ENCODE measurements around the gene PKIG.
"Not testable (repeated sequence)": the region's sequence is repeated elsewhere in the genome, so short reads cannot be mapped to it uniquely, and the experiment has no call there.

Gene PKIG

GRCh38 chr20:44651684-44652423 lies 69.5 kb downstream of the PKIG start, which contains the start of gene ADA:
Gene ADA (minus strand): TSS chr20:44651699. CDS start chr20:44651607, 92 bp downstream.
- no peaks in the 10 kb centered on the region for H3K9me3 ChIP-seq
- H3K36me3 ChIP-seq = no peaks in the 10 kb centered on the region
- DNase-seq = peak; percentile 62 to 80
- peaks cover 0 to 16% (median 13%) of the 10 kb centered on the region in 4 donors for H3K4me1 ChIP-seq
- H3K4me3 ChIP-seq = peak within 1 kb of the TSS; percentile 74 to 95
- intact Hi-C loops (cut with DNase I; ENCODE audit: low total_unique reads) = no loop called here
- no peak for TF ChIP-seq CTCF (IDR thresholded peaks at IDR 0.05)
- H3K27ac ChIP-seq = peak within 1 kb of the TSS; percentile 70 to 72
- H3K27me3 ChIP-seq = no peaks in the 10 kb centered on the region

DNA sequence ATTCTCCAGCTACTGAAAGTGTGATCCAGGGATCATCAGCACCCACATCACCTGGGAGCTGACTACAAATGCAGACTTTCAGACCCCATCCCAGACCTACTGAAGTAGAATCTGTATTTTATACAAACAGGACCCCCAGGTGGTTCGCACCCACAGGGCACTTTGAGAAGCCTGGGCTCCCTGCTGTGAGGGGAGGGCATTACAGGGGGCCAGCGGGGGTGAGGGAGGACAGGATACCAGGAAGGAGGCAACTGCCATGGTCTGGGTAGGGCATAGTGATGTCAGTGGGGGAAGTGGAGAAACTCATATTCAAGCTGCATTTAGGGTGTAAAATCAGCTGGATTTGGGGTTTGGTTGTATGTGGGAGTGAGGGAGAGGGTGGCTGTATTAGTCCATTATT lies 71.2 kb downstream of the PKIG start:
- DNase-seq = no peak
- Histone ChIP-seq H3K4me1 (peaks cover 0 to 16% (median 13%) of the 10 kb centered on the region in 4 donors), H3K27ac (no peak overlapping the region), H3K4me3 (no peak overlapping the region), H3K36me3 (no peaks in the 10 kb centered on the region), H3K27me3 (no peaks in the 10 kb centered on the region), H3K9me3 (no peaks in the 10 kb centered on the region)
- intact Hi-C loops (cut with DNase I; ENCODE audit: low total_unique reads) = no loop called here
- TF ChIP-seq CTCF (IDR thresholded peaks at IDR 0.05) = no peak

DNA sequence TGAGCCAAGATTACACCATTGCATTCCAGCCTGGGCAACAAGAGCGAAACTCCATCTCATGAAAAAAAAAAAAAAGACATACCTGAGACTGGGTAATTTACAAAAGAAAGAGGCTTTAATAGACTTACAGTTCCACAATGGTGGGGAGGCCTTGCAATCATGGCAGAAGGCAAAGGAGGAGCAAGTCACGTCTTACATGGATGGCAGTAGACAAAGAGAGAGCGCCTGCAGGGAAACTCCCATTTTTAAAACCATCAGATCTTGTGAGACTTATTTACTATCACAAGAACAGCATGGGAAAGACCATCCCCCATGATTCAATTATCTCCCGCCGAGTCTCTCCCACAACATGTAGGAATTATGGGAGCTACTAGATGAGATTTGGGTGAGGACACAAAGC lies 71.8 kb downstream of the PKIG start:
- DNase-seq; H3K9me3 ChIP-seq; H3K36me3 ChIP-seq; H3K27ac ChIP-seq; H3K27me3 ChIP-seq; intact Hi-C loops (cut with DNase I; ENCODE audit: low total_unique reads); H3K4me3 ChIP-seq: not testable (repeated sequence)
- peaks cover 0 to 16% (median 13%) of the 10 kb centered on the region in 4 donors for H3K4me1 ChIP-seq

DNA sequence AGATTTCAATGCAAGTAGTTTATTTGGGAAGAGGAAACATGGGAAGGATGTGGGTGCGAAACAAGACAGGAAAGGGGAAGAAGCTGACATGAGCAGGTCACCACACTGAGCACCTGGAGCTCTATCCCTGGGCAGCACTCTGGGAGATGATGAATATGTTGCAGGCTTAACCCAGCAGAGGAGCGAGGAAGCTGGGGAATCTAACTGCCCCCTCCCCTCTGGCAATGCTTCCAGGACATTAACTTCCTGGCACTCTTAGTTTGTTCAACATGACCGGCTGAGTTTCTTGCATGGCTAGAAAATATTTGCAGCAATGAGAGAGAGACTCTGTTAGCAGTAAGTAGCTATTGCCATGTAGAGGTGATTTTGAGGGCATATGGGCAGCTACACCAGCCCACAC lies 74.1 kb downstream of the PKIG start:
- Histone ChIP-seq H3K36me3 (no peaks in the 10 kb centered on the region), H3K9me3 (no peaks in the 10 kb centered on the region), H3K4me1 (peaks cover 0 to 8% (median 3%) of the 10 kb centered on the region in 4 donors), H3K4me3 (no peak overlapping the region), H3K27ac (no peak overlapping the region), H3K27me3 (no peaks in the 10 kb centered on the region)
- no peak for DNase-seq
- no peak for TF ChIP-seq CTCF (IDR thresholded peaks at IDR 0.05)
- intact Hi-C loops (cut with DNase I; ENCODE audit: low total_unique reads) = no loop called here

- Histone ChIP-seq H3K27ac (no peak overlapping the region), H3K27me3 (no peaks in the 10 kb centered on the region), H3K36me3 (no peaks in the 10 kb centered on the region), H3K4me1 (peaks cover 0 to 5% (median 2%) of the 10 kb centered on the region in 4 donors), H3K4me3 (no peak overlapping the region), H3K9me3 (no peaks in the 10 kb centered on the region)
- TF ChIP-seq CTCF (IDR thresholded peaks at IDR 0.05) = no peak
- DNase-seq = no peak
- intact Hi-C loops (cut with DNase I; ENCODE audit: low total_unique reads) = no loop called here
Observed at GRCh38 chr20:44657875-44658274, 75.5 kb downstream of the PKIG start.

DNA sequence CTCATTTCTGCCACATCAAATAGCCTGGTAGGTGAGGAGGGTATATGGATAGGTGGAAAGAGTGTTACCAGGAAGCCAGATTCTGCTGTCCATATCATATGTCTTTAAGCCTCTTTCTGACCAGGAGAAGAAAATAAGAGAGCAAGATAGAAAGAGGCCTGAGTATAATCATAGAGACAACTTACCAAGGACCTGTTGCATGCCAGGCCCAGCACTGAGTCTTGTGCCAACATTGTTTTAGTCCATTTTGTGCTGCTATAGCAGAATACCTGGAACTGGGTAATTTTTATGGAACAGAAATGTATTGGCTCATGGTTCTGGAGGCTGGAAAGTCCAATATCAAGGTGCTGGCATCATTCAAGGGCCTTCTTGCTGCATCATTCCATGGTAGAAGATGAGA lies 76.4 kb downstream of the PKIG start:
- no peak for DNase-seq
- H3K4me1 ChIP-seq = no peaks in the 10 kb centered on the region
- intact Hi-C loops (cut with DNase I; ENCODE audit: low total_unique reads) = no loop called here
- H3K36me3 ChIP-seq = no peaks in the 10 kb centered on the region
- H3K27ac ChIP-seq = no peak overlapping the region
- TF ChIP-seq CTCF (IDR thresholded peaks at IDR 0.05) = no peak
- no peaks in the 10 kb centered on the region for H3K9me3 ChIP-seq
- no peak overlapping the region for H3K4me3 ChIP-seq
- no peaks in the 10 kb centered on the region for H3K27me3 ChIP-seq

Measured in tibial artery (tissue), 4 donors.